Thoracic aorta (tissue), 2 donors: ENCODE data around the gene FCRL6. TPM values are rescaled to one million over a fixed set of nuclear protein-coding genes. Genes with fewer than 3 reads are reported as not detected.
A peak's percentile ranks its signal among the peaks of the same experiment; 100 is the strongest.

Experiments
- ATAC-seq: fragments of 150-250 bp; one replicate; pipeline ENCODE4 v1.8.0; 2017; ENCODE audit warnings: low read depth; ENCODE audit not compliant: insufficient number of reproducible peaks, low FRiP score
- DNase-seq: peaks from one replicate; pipeline ENCODE4 v3.0.0-alpha.2; 2020; ENCODE audit warnings: low spot score
- H3K27ac ChIP-seq, 2 donors: fragments of 200-600 bp; sonication (generic); 1 replicate in 1 of 2; 2 replicates in 1 of 2; pipeline ENCODE4 v1.5.1; 2016; ENCODE audit warnings: mild to moderate bottlenecking in 2 of 2, moderate library complexity in 2 of 2
- H3K27me3 ChIP-seq: fragments of 200-600 bp; sonication (generic); replicated peaks from 2 replicates; pipeline ENCODE4 v1.6.0; 2016; ENCODE audit warnings: mild to moderate bottlenecking; ENCODE audit not compliant: insufficient read depth
- H3K36me3 ChIP-seq: fragments of 200-600 bp; sonication (generic); one replicate; pipeline ENCODE4 v1.5.1; 2016
- H3K4me1 ChIP-seq, 2 donors: fragments of 200-600 bp; sonication (generic); 1 replicate in 1 of 2; 2 replicates in 1 of 2; pipeline versions ENCODE4 v1.5.1 to v1.6.0; 2016; ENCODE audit warnings: low read depth in 2 of 2, mild to moderate bottlenecking in 1 of 2; ENCODE audit not compliant: control insufficient read depth in 1 of 2
- H3K4me3 ChIP-seq: fragments of 200-600 bp; sonication (generic); 2 replicates; pipeline ENCODE4 v1.5.1; 2016; ENCODE audit warnings: mild to moderate bottlenecking
- H3K9me3 ChIP-seq: fragments of 200-600 bp; sonication (generic); 2 replicates; pipeline ENCODE4 v1.5.1; 2016
- total RNA-seq, 2 donors: library from RNA; depleted of rRNA; stranded (reverse); fragments of >200 nt; gene quantifications; one replicate each; pipeline versions ENCODE4 v1.1.0 to v1.2.3, GENCODE V29; 2016
- TF ChIP-seq, protein P1 (sequence below): fragments of 200-600 bp; sonication (generic); IDR thresholded peaks from one replicate; pipeline ENCODE4 v1.5.1; 2019; ENCODE audit warnings: antibody characterized with exemption

The FCRL6 gene
- total RNA-seq, 2 donors from 2014 or later, result not detected

DNA sequence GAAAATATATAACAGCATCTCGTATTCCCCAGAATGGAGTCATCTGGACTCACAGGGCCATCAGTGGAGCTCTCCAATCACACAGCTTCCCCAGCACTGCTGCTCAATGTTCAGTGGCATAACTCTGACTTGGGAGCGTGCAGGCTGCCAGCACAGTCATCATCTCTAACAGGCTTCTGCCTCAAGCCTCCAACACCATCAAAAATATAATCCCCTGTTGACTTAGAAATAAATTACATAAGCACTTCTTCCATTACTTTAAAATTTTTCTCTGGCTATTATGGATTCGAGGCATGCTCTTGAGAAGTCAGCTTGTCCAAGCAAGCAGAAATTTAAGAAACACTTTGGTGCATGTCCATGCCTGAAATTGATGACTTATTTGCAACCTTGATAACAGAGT, 15.2 kb upstream of the FCRL6 start:
- H3K27ac ChIP-seq, result no peak overlapping the region
- H3K4me3 ChIP-seq, result no peak overlapping the region
- TF ChIP-seq, protein P1, sequence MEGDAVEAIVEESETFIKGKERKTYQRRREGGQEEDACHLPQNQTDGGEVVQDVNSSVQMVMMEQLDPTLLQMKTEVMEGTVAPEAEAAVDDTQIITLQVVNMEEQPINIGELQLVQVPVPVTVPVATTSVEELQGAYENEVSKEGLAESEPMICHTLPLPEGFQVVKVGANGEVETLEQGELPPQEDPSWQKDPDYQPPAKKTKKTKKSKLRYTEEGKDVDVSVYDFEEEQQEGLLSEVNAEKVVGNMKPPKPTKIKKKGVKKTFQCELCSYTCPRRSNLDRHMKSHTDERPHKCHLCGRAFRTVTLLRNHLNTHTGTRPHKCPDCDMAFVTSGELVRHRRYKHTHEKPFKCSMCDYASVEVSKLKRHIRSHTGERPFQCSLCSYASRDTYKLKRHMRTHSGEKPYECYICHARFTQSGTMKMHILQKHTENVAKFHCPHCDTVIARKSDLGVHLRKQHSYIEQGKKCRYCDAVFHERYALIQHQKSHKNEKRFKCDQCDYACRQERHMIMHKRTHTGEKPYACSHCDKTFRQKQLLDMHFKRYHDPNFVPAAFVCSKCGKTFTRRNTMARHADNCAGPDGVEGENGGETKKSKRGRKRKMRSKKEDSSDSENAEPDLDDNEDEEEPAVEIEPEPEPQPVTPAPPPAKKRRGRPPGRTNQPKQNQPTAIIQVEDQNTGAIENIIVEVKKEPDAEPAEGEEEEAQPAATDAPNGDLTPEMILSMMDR, result no peak
- peaks cover 0 to under 1% of the 10 kb centered on the region in 2 donors for H3K4me1 ChIP-seq
- no peak for ATAC-seq
- no peaks in the 10 kb centered on the region for H3K27me3 ChIP-seq
- DNase-seq, result no peak
- H3K9me3 ChIP-seq, result no peaks in the 10 kb centered on the region
- no peaks in the 10 kb centered on the region for H3K36me3 ChIP-seq

DNA sequence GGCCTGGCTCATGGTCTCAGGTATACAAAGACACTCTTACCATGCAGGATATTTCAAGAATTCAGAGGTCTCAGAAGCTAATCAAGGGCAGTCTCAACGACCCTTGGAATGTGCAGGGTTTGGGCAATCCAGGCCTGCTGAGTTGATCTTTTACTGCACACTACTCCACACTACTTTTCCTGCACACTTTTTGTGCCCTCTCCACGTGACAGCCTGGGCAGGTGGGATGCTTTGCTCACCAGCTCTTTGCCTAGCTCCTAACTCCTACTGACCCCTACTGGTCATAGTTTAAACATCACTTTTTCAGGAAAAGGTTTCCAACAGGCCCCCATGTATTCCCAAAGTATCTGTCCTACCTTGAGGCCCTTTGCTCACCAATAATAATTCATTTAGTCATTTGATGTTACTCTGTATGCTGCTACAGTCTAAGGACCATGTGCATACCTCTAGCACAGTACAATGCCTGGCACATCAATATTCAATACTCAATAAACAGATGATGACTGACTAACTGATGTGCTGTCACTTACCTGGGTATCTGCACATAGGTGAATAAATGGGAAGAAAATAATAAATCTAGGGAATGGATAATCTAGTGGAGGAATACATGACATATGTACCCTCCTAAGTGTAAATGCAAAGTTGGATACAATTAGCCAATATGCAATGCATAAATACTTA, 11.8 kb upstream of the FCRL6 start:
- no peak overlapping the region for H3K4me3 ChIP-seq
- H3K36me3 ChIP-seq, result no peaks in the 10 kb centered on the region
- ATAC-seq (no peak), DNase-seq (no peak)
- peaks cover 5% of the 10 kb centered on the region for H3K27me3 ChIP-seq
- TF ChIP-seq, protein P1, result peak; percentile 45
- no peaks in the 10 kb centered on the region for H3K4me1 ChIP-seq
- H3K27ac ChIP-seq, result no peak overlapping the region
- H3K9me3 ChIP-seq, result no peaks in the 10 kb centered on the region

DNA sequence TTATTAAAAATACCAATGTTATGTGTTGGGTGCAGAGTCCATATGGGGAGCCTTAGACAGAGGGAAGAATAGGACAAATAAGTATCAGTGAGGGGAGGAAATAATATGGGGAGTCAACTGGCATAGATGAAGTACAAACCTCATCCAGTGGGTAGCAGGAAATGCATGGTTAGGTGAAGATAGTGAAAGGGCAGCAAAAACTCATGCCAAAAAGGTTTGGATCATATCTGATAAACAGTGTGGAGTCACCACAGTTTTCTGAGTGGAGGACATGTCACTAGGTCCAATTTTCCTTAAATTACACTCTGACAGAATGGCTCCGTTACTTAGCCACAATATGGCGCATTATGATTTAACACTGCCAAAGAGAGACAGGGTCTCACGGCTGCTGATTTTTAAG, 11.1 kb upstream of the FCRL6 start:
- ATAC-seq (no peak), DNase-seq (no peak)
- peaks cover 5% of the 10 kb centered on the region for H3K27me3 ChIP-seq
- H3K36me3 ChIP-seq, result no peaks in the 10 kb centered on the region
- TF ChIP-seq, protein P1, result no peak
- no peaks in the 10 kb centered on the region for H3K9me3 ChIP-seq
- no peaks in the 10 kb centered on the region for H3K4me1 ChIP-seq
- no peak overlapping the region for H3K27ac ChIP-seq
- H3K4me3 ChIP-seq, result no peak overlapping the region

DNA sequence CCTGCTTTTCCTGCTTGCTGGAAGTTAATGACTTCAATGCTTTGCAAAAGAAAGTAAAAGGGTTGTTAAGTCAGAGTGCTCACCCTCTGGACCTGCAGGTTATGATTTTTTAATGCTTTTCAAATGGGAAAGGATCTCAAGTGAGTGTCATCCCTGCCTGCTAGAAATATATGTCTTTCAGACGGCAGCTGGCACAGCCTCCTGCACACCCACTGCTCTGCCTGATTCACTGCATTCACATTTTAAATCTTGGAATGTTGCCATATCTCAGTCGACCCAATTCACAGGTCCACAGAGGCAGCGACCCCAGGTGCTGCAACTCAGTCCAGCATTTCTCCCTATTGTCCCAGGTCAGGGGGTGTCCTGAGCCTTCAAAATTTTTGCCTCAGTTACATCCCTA, 10.7 kb upstream of the FCRL6 start:
- TF ChIP-seq, protein P1, result no peak
- Histone ChIP-seq H3K4me1 (no peaks in the 10 kb centered on the region), H3K27ac (no peak overlapping the region), H3K36me3 (no peaks in the 10 kb centered on the region), H3K4me3 (no peak overlapping the region), H3K27me3 (peaks cover 5% of the 10 kb centered on the region), H3K9me3 (no peaks in the 10 kb centered on the region)
- ATAC-seq (no peak), DNase-seq (no peak)

DNA sequence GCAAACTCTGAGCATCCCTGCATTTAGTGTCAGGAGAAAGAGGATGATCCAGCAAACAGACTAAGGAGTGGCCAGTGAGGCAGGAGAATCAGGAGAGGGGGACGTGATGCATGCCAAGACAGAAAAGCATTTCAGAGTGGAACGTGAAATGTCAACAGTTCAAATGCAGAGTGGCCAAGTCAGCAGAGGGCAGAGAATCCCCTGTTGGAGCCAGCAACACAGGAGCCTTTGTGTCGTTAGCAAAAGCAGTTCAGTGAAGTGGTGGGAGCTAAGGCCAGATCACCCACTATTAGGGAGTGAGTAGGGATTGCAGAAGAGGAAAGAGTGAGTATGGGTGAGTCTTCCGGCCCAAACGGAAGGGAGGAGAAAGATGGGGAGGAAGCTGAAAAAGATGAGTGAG, 6.6 kb upstream of the FCRL6 start:
- H3K4me1 ChIP-seq, result no peaks in the 10 kb centered on the region
- no peak overlapping the region for H3K4me3 ChIP-seq
- DNase-seq (no peak), ATAC-seq (no peak)
- H3K36me3 ChIP-seq, result no peaks in the 10 kb centered on the region
- TF ChIP-seq, protein P1, result no peak
- no peak overlapping the region for H3K27ac ChIP-seq
- H3K9me3 ChIP-seq, result no peaks in the 10 kb centered on the region
- H3K27me3 ChIP-seq, result peaks cover 5% of the 10 kb centered on the region
